Measurements from ENCODE around the gene CPED1.

The CPED1 gene

DNA sequence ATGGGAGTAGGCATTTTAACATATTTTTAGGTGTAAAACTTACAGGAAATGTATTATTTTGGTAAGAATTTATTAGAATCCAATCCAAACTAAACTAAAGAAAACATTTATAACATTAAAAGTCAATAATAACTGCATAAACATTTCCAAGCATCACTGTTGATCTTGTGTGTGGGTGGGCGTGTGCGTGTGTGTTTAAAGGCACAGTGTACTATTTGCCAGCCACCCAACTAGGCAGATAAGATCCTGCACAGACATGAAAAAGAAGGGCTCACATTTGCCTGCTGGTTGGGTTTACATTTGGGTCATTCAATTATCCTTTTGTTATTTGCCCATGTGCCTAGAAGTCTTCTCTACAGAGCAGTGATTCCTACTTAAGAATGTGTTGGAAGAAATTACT is 309.3 kb downstream of the CPED1 start:
- no peak overlapping the region for H3K4me3 ChIP-seq (ENCODE audit: low read depth, low read length)
- TF ChIP-seq CTCF (IDR thresholded peaks at IDR 0.05; ENCODE audit: borderline replicate concordance, insufficient read depth, low read depth, low read length) = no peak

DNA sequence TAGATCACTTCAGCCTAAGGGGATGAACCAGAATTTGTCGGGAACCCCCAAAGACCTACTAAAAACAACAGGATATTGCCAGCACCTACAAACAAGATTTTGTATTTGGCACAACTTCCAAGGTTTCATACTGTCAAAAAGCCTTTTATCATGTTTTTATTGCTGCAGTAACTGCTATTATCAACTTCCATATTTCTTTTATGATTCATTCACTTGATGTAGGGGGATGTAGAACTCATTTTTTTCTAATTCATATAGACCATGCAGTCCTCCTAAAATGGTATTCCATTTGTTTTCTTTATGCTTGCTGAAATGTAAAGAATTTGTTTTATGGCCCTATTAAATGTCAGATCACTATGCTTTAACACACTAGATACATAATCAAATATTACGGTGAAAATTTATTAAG is 310.3 kb downstream of the CPED1 start:
- no peak for TF ChIP-seq CTCF (IDR thresholded peaks at IDR 0.05; ENCODE audit: borderline replicate concordance, insufficient read depth, low read depth, low read length)
- H3K4me3 ChIP-seq (ENCODE audit: low read depth, low read length) = no peak overlapping the region

- no peak for TF ChIP-seq CTCF (IDR thresholded peaks at IDR 0.05; ENCODE audit: borderline replicate concordance, insufficient read depth, low read depth, low read length)
- no peak overlapping the region for H3K4me3 ChIP-seq (ENCODE audit: low read depth, low read length)
Observed at GRCh38 chr7:121300685-121301420, 312.3 kb downstream of the CPED1 start.

DNA sequence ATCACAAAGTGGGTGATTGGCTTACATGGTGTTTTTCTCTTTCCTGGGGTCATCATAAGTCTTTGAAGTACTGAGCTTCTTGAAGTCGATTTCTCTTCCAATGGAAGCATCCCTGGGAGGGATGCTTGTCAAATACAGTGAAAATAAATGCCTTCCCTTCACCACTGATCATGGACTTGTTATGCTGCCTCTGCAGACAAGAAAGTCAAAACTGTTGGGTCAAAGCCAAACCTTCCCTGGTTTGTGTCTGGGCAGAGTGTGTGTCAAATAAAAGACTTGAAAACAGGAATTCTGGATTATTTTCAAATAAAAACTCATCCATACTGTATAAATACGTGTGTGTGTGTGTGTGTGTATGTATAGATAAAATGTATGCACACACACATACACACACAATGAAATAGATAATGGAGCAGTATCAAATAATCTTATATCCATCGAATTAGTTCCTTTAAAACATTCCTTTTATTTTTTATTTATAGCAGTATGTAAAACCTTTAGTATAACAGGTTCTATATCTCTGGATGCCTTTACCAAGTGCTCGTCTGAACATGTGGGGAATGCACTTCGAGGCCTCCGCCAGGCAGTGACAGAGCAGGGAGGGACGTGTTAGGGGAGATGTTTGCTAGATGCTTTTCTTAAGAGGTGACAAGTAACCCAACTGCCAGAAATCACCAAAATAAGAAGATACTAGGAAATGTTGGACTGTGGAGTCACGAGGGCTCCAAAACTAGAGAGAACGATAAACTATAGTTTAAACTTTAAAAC is 313.1 kb downstream of the CPED1 start:
- no peak overlapping the region for H3K4me3 ChIP-seq (ENCODE audit: low read depth, low read length)

GRCh38 chr7:121302214-121302745 is 313.8 kb downstream of the CPED1 start:
- H3K4me3 ChIP-seq (ENCODE audit: low read depth, low read length) = no peak overlapping the region
- no peak for TF ChIP-seq CTCF (IDR thresholded peaks at IDR 0.05; ENCODE audit: borderline replicate concordance, insufficient read depth, low read depth, low read length)

More for the DNA sequence above, 313.1 kb downstream of the CPED1 start:
- no peak for TF ChIP-seq CTCF (IDR thresholded peaks at IDR 0.05; ENCODE audit: borderline replicate concordance, insufficient read depth, low read depth, low read length)

DNA sequence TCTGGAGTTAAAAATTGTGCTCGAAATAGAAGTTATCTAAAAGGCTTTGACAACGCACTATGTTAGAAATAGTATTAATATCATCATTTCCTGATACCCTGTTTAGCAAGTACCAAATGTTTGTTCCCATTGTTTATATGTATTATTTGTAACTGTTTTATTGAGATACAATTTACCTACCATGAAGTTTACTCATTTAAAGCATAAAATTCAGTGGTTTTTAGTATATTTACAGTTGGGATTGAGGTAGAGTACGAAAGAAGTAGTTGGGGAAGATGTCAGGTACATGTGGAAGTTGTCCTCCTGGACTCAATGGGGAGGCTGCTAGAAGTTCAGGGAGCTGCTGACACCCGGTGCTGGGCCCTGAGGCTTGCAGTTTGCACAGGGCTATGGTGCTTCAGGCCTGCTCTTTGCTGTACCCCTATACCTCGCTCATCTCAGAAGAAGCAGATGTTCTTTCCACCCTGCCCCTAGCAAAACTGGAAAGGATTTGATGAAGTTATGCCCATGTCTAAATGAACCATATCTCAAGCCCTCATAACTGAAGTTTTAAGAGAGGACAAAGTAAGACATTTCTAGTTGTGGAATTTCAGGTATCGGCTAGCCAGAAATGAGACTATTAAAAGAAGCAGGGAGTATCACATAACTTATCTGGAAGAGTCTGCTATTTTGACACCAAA is 315.1 kb downstream of the CPED1 start:
- H3K4me3 ChIP-seq (ENCODE audit: low read depth, low read length) = no peak overlapping the region
- TF ChIP-seq CTCF (IDR thresholded peaks at IDR 0.05; ENCODE audit: borderline replicate concordance, insufficient read depth, low read depth, low read length) = no peak

Data from GM12875 (cell line).